Body of pancreas (tissue), 4 donors: Measurements from ENCODE around the gene STAG2.

Source experiments
- POLR2A ChIP-seq, 3 donors: fragments of 450-650 bp; IDR thresholded peaks; one replicate each; pipeline ENCODE4 v1.6.1; 2016; ENCODE audit warnings: antibody characterized with exemption in 3 of 3, mild to moderate bottlenecking in 2 of 3
- TF ChIP-seq, protein P1 (sequence below), 7 experiments: fragments of 450-650 bp in 4 of 7; fragments of 200-600 bp in 3 of 7; sonication (generic) in 3 of 7; IDR thresholded peaks; one replicate each; pipeline ENCODE4 v1.5.1; 2016 to 2019; ENCODE audit warnings: antibody characterized with exemption in 7 of 7

DNA sequence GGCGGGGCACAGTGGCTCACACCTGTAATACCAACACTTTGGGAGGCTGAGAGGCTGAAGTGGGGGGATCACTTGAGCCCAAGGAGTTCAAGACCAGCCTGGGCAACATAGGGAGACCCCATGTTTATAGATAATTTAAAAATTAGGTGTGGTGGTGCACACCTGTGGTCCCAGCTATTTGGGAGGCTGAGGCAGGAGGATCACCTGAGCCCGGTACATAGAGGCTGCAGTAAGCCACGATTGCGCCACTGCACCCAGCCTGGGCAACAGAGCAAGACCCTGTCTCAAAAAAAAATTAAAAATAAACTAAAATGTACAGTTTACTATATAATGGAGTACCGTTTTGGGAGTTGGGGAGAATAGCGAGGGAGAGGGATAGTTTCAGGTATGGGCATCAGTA is 4.2 kb downstream of the STAG2 start:
- TF ChIP-seq, protein P1, sequence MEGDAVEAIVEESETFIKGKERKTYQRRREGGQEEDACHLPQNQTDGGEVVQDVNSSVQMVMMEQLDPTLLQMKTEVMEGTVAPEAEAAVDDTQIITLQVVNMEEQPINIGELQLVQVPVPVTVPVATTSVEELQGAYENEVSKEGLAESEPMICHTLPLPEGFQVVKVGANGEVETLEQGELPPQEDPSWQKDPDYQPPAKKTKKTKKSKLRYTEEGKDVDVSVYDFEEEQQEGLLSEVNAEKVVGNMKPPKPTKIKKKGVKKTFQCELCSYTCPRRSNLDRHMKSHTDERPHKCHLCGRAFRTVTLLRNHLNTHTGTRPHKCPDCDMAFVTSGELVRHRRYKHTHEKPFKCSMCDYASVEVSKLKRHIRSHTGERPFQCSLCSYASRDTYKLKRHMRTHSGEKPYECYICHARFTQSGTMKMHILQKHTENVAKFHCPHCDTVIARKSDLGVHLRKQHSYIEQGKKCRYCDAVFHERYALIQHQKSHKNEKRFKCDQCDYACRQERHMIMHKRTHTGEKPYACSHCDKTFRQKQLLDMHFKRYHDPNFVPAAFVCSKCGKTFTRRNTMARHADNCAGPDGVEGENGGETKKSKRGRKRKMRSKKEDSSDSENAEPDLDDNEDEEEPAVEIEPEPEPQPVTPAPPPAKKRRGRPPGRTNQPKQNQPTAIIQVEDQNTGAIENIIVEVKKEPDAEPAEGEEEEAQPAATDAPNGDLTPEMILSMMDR (IDR thresholded peaks at IDR 0.05), result no peak
- TF ChIP-seq POLR2A (IDR thresholded peaks at IDR 0.05), result no peak
